ENCODE data around the gene NEK11. TPM values are rescaled to one million over a fixed set of nuclear protein-coding genes. Genes with fewer than 3 reads are reported as not detected.
A peak's percentile ranks its signal among the peaks of the same experiment; 100 is the strongest.

Gene NEK11
- total RNA-seq, 6 experiments from 2014 or later, result 0.25 to 1.1 (median 0.88) TPM

GRCh38 chr3:131020122-131020693 is 6.5 kb upstream of the NEK11 start:
- Histone ChIP-seq H3K4me3 (no peak overlapping the region), H3K27me3 (no peaks in the 10 kb centered on the region), H3K4me1 (peaks cover 0 to 4% (median 0%) of the 10 kb centered on the region in 4 donors), H3K9me3 (no peaks in the 10 kb centered on the region), H3K36me3 (peaks cover 0 to 25% (median 2%) of the 10 kb centered on the region in 4 donors), H3K27ac (no peak overlapping the region)
- TF ChIP-seq CTCF (IDR thresholded peaks at IDR 0.05) (no peak), POLR2A (IDR thresholded peaks at IDR 0.05) (no peak)
- DNase-seq, result no peak
- 79% methylated on average over 5 of the region's 5 CpGs for WGBS (ENCODE audit: insufficient coverage, low coverage, low lambda C conversion rate, missing lambda C conversion rate)
- ATAC-seq, result peak in 2 of 4 donors; percentile 29 to 32
- intact Hi-C loops (cut with DNase I), result no loop called here

- DNase-seq (no peak), ATAC-seq (no peak)
- H3K36me3 ChIP-seq, result peaks cover 0 to 6% (median 0%) of the 10 kb centered on the region in 4 donors
- H3K9me3 ChIP-seq, result no peaks in the 10 kb centered on the region
- H3K27ac ChIP-seq, result no peak overlapping the region
- intact Hi-C loops (cut with DNase I), result no loop called here
- H3K4me1 ChIP-seq, result peaks cover 0 to 12% (median 0%) of the 10 kb centered on the region in 4 donors
- no peaks in the 10 kb centered on the region for H3K27me3 ChIP-seq
- TF ChIP-seq CTCF (IDR thresholded peaks at IDR 0.05) (no peak), POLR2A (IDR thresholded peaks at IDR 0.05) (no peak)
- peak overlapping the region; percentile 62 to 81 (median 77) for H3K4me3 ChIP-seq
- 46% methylated on average over 1 of the region's 1 CpG for WGBS (ENCODE audit: insufficient coverage, low coverage, low lambda C conversion rate, missing lambda C conversion rate)
These were observed 1.1 kb upstream of the NEK11 start for GRCh38 chr3:131025539-131025938.

GRCh38 chr3:131028844-131029243 is 2.2 kb downstream of the NEK11 start:
- DNase-seq (no peak), ATAC-seq (no peak)
- Histone ChIP-seq H3K4me3 (no peak overlapping the region), H3K9me3 (no peaks in the 10 kb centered on the region), H3K36me3 (no peaks in the 10 kb centered on the region), H3K4me1 (peaks cover 0 to 9% (median 0%) of the 10 kb centered on the region in 4 donors), H3K27me3 (no peaks in the 10 kb centered on the region), H3K27ac (no peak overlapping the region)
- TF ChIP-seq CTCF (IDR thresholded peaks at IDR 0.05) (no peak), POLR2A (IDR thresholded peaks at IDR 0.05) (no peak)
- 90% methylated on average over 3 of the region's 3 CpGs for WGBS (ENCODE audit: insufficient coverage, low coverage, low lambda C conversion rate, missing lambda C conversion rate)
- intact Hi-C loops (cut with DNase I), result no loop called here

GRCh38 chr3:131031660-131032059 is 5.0 kb downstream of the NEK11 start:
- no peak for TF ChIP-seq CTCF (IDR thresholded peaks at IDR 0.05)
- no peak for TF ChIP-seq POLR2A (IDR thresholded peaks at IDR 0.05)
- intact Hi-C loops (cut with DNase I), result no loop called here
- H3K36me3 ChIP-seq, result no peaks in the 10 kb centered on the region

More at GRCh38 chr3:131031660-131032059, 5.0 kb downstream of the NEK11 start:
- DNase-seq (no peak), ATAC-seq (no peak)
- Histone ChIP-seq H3K4me3 (no peak overlapping the region), H3K4me1 (no peaks in the 10 kb centered on the region), H3K27ac (no peak overlapping the region), H3K9me3 (no peaks in the 10 kb centered on the region), H3K27me3 (no peaks in the 10 kb centered on the region)
- WGBS (ENCODE audit: insufficient coverage, low coverage, low lambda C conversion rate, missing lambda C conversion rate), result 63% methylated on average over 3 of the region's 3 CpGs
